CD4-positive, alpha-beta T cell (primary cell): ENCODE measurements around the gene CSNK1A1. TPM values are rescaled to one million over a fixed set of nuclear protein-coding genes. Genes with fewer than 3 reads are reported as not detected.

ENCODE experiments used
- ATAC-seq: fragments of 200-7000 bp; cut with Tn5 transposase; one replicate; pipeline ENCODE4 v1.10.0; 2022; ENCODE audit warnings: mild to moderate bottlenecking; ENCODE audit not compliant: poor library complexity
- CTCF ChIA-PET: fragments of 350-600 bp; sonication (Branson Sonifier 250); formaldehyde crosslinking; loops from one replicate; lab custom pipeline; 2021; ENCODE audit warnings: antibody characterized with exemption, inconsistent platforms; lab: Charles Lee
- POLR2A ChIA-PET: fragments of 350-600 bp; sonication (Branson Sonifier 250); formaldehyde crosslinking; loops from one replicate; lab custom pipeline; 2021; ENCODE audit warnings: antibody characterized with exemption, inconsistent platforms; lab: Charles Lee
- DNase-seq, 14 experiments: peaks; one replicate each; pipeline ENCODE4 v3.0.0-alpha.2; 2013 to 2020; ENCODE audit warnings: mixed read lengths in 2 of 14
- H3K27ac ChIP-seq, 2 donors: one replicate each; pipeline versions ENCODE4 v1.5.1 to v1.7.0; 2013; ENCODE audit warnings: low read length in 2 of 2, low read depth in 1 of 2, mild to moderate bottlenecking in 1 of 2
- H3K27me3 ChIP-seq, 2 experiments: 1 replicate in 1 of 2; 2 replicates in 1 of 2; pipeline versions ENCODE4 v1.6.1 to v1.7.0; 2013; ENCODE audit warnings: low read length in 2 of 2, control low read depth in 1 of 2, mild to moderate bottlenecking in 1 of 2, moderate library complexity in 1 of 2; ENCODE audit not compliant: insufficient read depth in 2 of 2, control insufficient read depth in 1 of 2
- H3K36me3 ChIP-seq: one replicate; pipeline ENCODE4 v1.6.1; 2013; ENCODE audit warnings: low read length, control low read depth; ENCODE audit not compliant: insufficient read depth
- H3K4me1 ChIP-seq: one replicate; pipeline ENCODE4 v1.6.1; 2013; ENCODE audit warnings: low read length, control low read depth; ENCODE audit not compliant: insufficient read depth
- H3K4me3 ChIP-seq: one replicate; pipeline ENCODE4 v1.5.1; 2013; ENCODE audit warnings: mild to moderate bottlenecking, low read length, moderate library complexity
- H3K9me3 ChIP-seq, 2 experiments: 1 replicate in 1 of 2; 2 replicates in 1 of 2; pipeline versions ENCODE4 v1.6.1 to v1.7.0; 2013; ENCODE audit warnings: low read length in 2 of 2, mild to moderate bottlenecking in 2 of 2, control low read depth in 1 of 2, moderate library complexity in 1 of 2; ENCODE audit not compliant: control insufficient read depth in 1 of 2, insufficient read depth in 1 of 2
- H3K27ac Mint-ChIP-seq: one replicate; pipeline ENCODE4 v1.8.0; 2020; ENCODE audit warnings: mixed read lengths
- H3K27me3 Mint-ChIP-seq: one replicate; pipeline ENCODE4 v1.8.0; 2021; ENCODE audit warnings: mixed read lengths
- H3K36me3 Mint-ChIP-seq: one replicate; pipeline ENCODE4 v1.8.0; 2021; ENCODE audit warnings: low read depth, mixed read lengths
- H3K4me1 Mint-ChIP-seq: one replicate; pipeline ENCODE4 v1.8.0; 2021; ENCODE audit warnings: low read depth, mixed read lengths
- H3K4me3 Mint-ChIP-seq: one replicate; pipeline ENCODE4 v1.8.0; 2020; ENCODE audit warnings: mild to moderate bottlenecking, mixed read lengths
- H3K9me3 Mint-ChIP-seq: one replicate; pipeline ENCODE4 v1.8.0; 2020; ENCODE audit warnings: mixed read lengths
- CTCF ChIP-seq: fragments of 200-600 bp; IDR thresholded peaks from one replicate; pipeline ENCODE4 v1.8.0; 2022; ENCODE audit warnings: antibody characterized with exemption, mild to moderate bottlenecking
- intact Hi-C, 2 experiments: fragments of 100-400 bp; cut with DNase I in 1 of 2; cut with micrococcal nuclease in 1 of 2; formaldehyde crosslinking; loops; one replicate each; pipeline versions ENCODE4 v1.15.1 to v1.9.0; 2023 to 2025; cut with DNase I, micrococcal nuclease
- total RNA-seq, 174 experiments: library from RNA in 2 of 174; stranded (reverse) in 2 of 174; gene quantifications; one replicate each; pipeline ENCODE4 v1.2.3 and lab custom pipeline; 2021 to 2026

Gene CSNK1A1
- total RNA-seq, 2 experiments from 2014 or later: 201 to 217 TPM

- H3K27ac ChIP-seq: no peak overlapping the region
- H3K9me3 ChIP-seq: no peaks in the 10 kb centered on the region
- no peaks in the 10 kb centered on the region for H3K27me3 ChIP-seq
- CTCF ChIA-PET: no interaction called here
- DNase-seq (no peak), ATAC-seq (no peak)
- Mint-ChIP-seq H3K4me1 (peaks cover 24% of the 10 kb centered on the region), H3K4me3 (no peak overlapping the region), H3K36me3 (peaks cover 92% of the 10 kb centered on the region), H3K27me3 (no peaks in the 10 kb centered on the region), H3K9me3 (no peaks in the 10 kb centered on the region), H3K27ac (no peak overlapping the region)
- intact Hi-C loops: no loop called here
- peaks cover 85% of the 10 kb centered on the region for H3K36me3 ChIP-seq
- POLR2A ChIA-PET: no interaction called here
- TF ChIP-seq CTCF: no peak
- H3K4me1 ChIP-seq: no peaks in the 10 kb centered on the region
- no peak overlapping the region for H3K4me3 ChIP-seq
Measured at GRCh38 chr5:149510136-149510535, 41.1 kb downstream of the CSNK1A1 start.

- Mint-ChIP-seq H3K36me3 (peaks cover 94% of the 10 kb centered on the region), H3K27ac (peak overlapping the region; percentile 7), H3K27me3 (no peaks in the 10 kb centered on the region), H3K4me3 (no peak overlapping the region), H3K9me3 (no peaks in the 10 kb centered on the region), H3K4me1 (peaks cover 16% of the 10 kb centered on the region)
- Histone ChIP-seq H3K4me1 (no peaks in the 10 kb centered on the region), H3K27ac (no peak overlapping the region), H3K36me3 (peaks cover 90% of the 10 kb centered on the region), H3K27me3 (no peaks in the 10 kb centered on the region), H3K9me3 (no peaks in the 10 kb centered on the region), H3K4me3 (no peak overlapping the region)
- intact Hi-C loops: loop anchor here in 1 of 2 experiments (5.0 kb wide), 1 partner anchor 38 kb away; no protein-coding TSS in a partner anchor
- ATAC-seq: no peak
- no peak for DNase-seq
- CTCF ChIA-PET: no interaction called here
- POLR2A ChIA-PET: no interaction called here
- TF ChIP-seq CTCF: no peak
Measured at GRCh38 chr5:149504677-149505076, 46.6 kb downstream of the CSNK1A1 start.

GRCh38 chr5:149503006-149503405, 48.2 kb downstream of the CSNK1A1 start:
- Histone ChIP-seq H3K27ac (no peak overlapping the region), H3K4me3 (no peak overlapping the region), H3K9me3 (no peaks in the 10 kb centered on the region), H3K27me3 (no peaks in the 10 kb centered on the region), H3K4me1 (no peaks in the 10 kb centered on the region), H3K36me3 (peaks cover 90% of the 10 kb centered on the region)
- no peak overlapping the region for H3K4me3 Mint-ChIP-seq
- H3K4me1 Mint-ChIP-seq: peaks cover 9% of the 10 kb centered on the region
- no peaks in the 10 kb centered on the region for H3K27me3 Mint-ChIP-seq
- ChIA-PET POLR2A (no interaction called here), CTCF (no interaction called here)
- no peak for TF ChIP-seq CTCF
- intact Hi-C loops: no loop called here
- peaks cover 89% of the 10 kb centered on the region for H3K36me3 Mint-ChIP-seq
- peak overlapping the region; percentile 33 for H3K27ac Mint-ChIP-seq
- ATAC-seq (no peak), DNase-seq (no peak)
- H3K9me3 Mint-ChIP-seq: no peaks in the 10 kb centered on the region
